ENCODE measurements around the gene GCSAML. TPM values are rescaled to one million over a fixed set of nuclear protein-coding genes. Genes with fewer than 3 reads are reported as not detected.

The GCSAML gene
- total and polyA plus RNA-seq, 4 donors, result 0.11 to 1.3 (median 0.61) TPM

- no peak overlapping the region for H3K27ac ChIP-seq (ENCODE audit: low read depth, low read length)
- H3K36me3 ChIP-seq (ENCODE audit: control insufficient read depth, insufficient read depth, low read length), result no peaks in the 10 kb centered on the region
- WGBS (ENCODE audit: insufficient coverage), result 95% methylated on average over 5 of the region's 8 CpGs
- H3K27me3 ChIP-seq (ENCODE audit: control insufficient read depth, insufficient read depth, low read length), result no peaks in the 10 kb centered on the region
- DNase-seq (ENCODE audit: low read depth in 4 of 6, low spot score in 6 of 6), result no peak
- no peaks in the 10 kb centered on the region for H3K9me3 ChIP-seq (ENCODE audit: control insufficient read depth, insufficient read depth, low read length)
- no peaks in the 10 kb centered on the region for H3K4me1 ChIP-seq (ENCODE audit: control insufficient read depth, insufficient read depth, low read length)
- H3K4me3 ChIP-seq (ENCODE audit: low read depth, low read length), result no peak overlapping the region
Observed at GRCh38 chr1:247531937-247532336, 17.0 kb upstream of the GCSAML start.

- no peaks in the 10 kb centered on the region for H3K9me3 ChIP-seq (ENCODE audit: control insufficient read depth, insufficient read depth, low read length)
- DNase-seq (ENCODE audit: low read depth in 4 of 6, low spot score in 6 of 6), result no peak
- WGBS (ENCODE audit: insufficient coverage), result 57% methylated on average over 2 of the region's 3 CpGs
- no peaks in the 10 kb centered on the region for H3K4me1 ChIP-seq (ENCODE audit: control insufficient read depth, insufficient read depth, low read length)
- H3K36me3 ChIP-seq (ENCODE audit: control insufficient read depth, insufficient read depth, low read length), result no peaks in the 10 kb centered on the region
- no peaks in the 10 kb centered on the region for H3K27me3 ChIP-seq (ENCODE audit: control insufficient read depth, insufficient read depth, low read length)
- H3K4me3 ChIP-seq (ENCODE audit: low read depth, low read length), result no peak overlapping the region
- no peak overlapping the region for H3K27ac ChIP-seq (ENCODE audit: low read depth, low read length)
Observed at GRCh38 chr1:247535402-247535801, 13.5 kb upstream of the GCSAML start.

- H3K27ac ChIP-seq (ENCODE audit: low read depth, low read length), result no peak within 1 kb of the TSS
- H3K9me3 ChIP-seq (ENCODE audit: control insufficient read depth, insufficient read depth, low read length), result no peaks in the 10 kb centered on the region
Observed at GRCh38 chr1:247536340-247536739, 12.6 kb upstream of the GCSAML start, which contains the start of gene OR2C3. Gene OR2C3, minus strand, starts transcription at chr1:247536440. Its CDS starts 3,929 bp downstream, at chr1:247532511.

GRCh38 chr1:247538561-247538960 is 10.4 kb upstream of the GCSAML start:
- Histone ChIP-seq H3K4me3 (ENCODE audit: low read depth, low read length) (no peak overlapping the region), H3K27ac (ENCODE audit: low read depth, low read length) (no peak overlapping the region), H3K27me3 (ENCODE audit: control insufficient read depth, insufficient read depth, low read length) (no peaks in the 10 kb centered on the region), H3K9me3 (ENCODE audit: control insufficient read depth, insufficient read depth, low read length) (no peaks in the 10 kb centered on the region), H3K4me1 (ENCODE audit: control insufficient read depth, insufficient read depth, low read length) (no peaks in the 10 kb centered on the region), H3K36me3 (ENCODE audit: control insufficient read depth, insufficient read depth, low read length) (no peaks in the 10 kb centered on the region)
- 79% methylated on average over 2 of the region's 5 CpGs for WGBS (ENCODE audit: insufficient coverage)
- DNase-seq (ENCODE audit: low read depth in 4 of 6, low spot score in 6 of 6), result no peak

More at GRCh38 chr1:247536340-247536739, 12.6 kb upstream of the GCSAML start, which contains the start of gene OR2C3:
- Histone ChIP-seq H3K4me1 (ENCODE audit: control insufficient read depth, insufficient read depth, low read length) (no peaks in the 10 kb centered on the region), H3K36me3 (ENCODE audit: control insufficient read depth, insufficient read depth, low read length) (no peaks in the 10 kb centered on the region), H3K4me3 (ENCODE audit: low read depth, low read length) (no peak within 1 kb of the TSS), H3K27me3 (ENCODE audit: control insufficient read depth, insufficient read depth, low read length) (no peaks in the 10 kb centered on the region)
- no CpG with 5 or more reads among the region's 2 CpGs for WGBS (ENCODE audit: insufficient coverage)
- DNase-seq (ENCODE audit: low read depth in 4 of 6, low spot score in 6 of 6), result no peak

- H3K4me3 ChIP-seq (ENCODE audit: low read depth, low read length), result no peak overlapping the region
- H3K4me1 ChIP-seq (ENCODE audit: control insufficient read depth, insufficient read depth, low read length), result no peaks in the 10 kb centered on the region
- H3K27me3 ChIP-seq (ENCODE audit: control insufficient read depth, insufficient read depth, low read length), result no peaks in the 10 kb centered on the region
- 100% methylated on average over 3 of the region's 6 CpGs for WGBS (ENCODE audit: insufficient coverage)
- no peak for DNase-seq (ENCODE audit: low read depth in 4 of 6, low spot score in 6 of 6)
- H3K27ac ChIP-seq (ENCODE audit: low read depth, low read length), result no peak overlapping the region
- no peaks in the 10 kb centered on the region for H3K9me3 ChIP-seq (ENCODE audit: control insufficient read depth, insufficient read depth, low read length)
- H3K36me3 ChIP-seq (ENCODE audit: control insufficient read depth, insufficient read depth, low read length), result no peaks in the 10 kb centered on the region
Observed at GRCh38 chr1:247539215-247539614, 9.7 kb upstream of the GCSAML start.

GRCh38 chr1:247540581-247540980 is 8.4 kb upstream of the GCSAML start:
- DNase-seq (ENCODE audit: low read depth in 4 of 6, low spot score in 6 of 6), result no peak
- H3K27ac ChIP-seq (ENCODE audit: low read depth, low read length), result no peak overlapping the region
- 70% methylated on average over 2 of the region's 7 CpGs for WGBS (ENCODE audit: insufficient coverage)
- no peaks in the 10 kb centered on the region for H3K4me1 ChIP-seq (ENCODE audit: control insufficient read depth, insufficient read depth, low read length)
- no peaks in the 10 kb centered on the region for H3K9me3 ChIP-seq (ENCODE audit: control insufficient read depth, insufficient read depth, low read length)
- no peak overlapping the region for H3K4me3 ChIP-seq (ENCODE audit: low read depth, low read length)
- no peaks in the 10 kb centered on the region for H3K27me3 ChIP-seq (ENCODE audit: control insufficient read depth, insufficient read depth, low read length)
- H3K36me3 ChIP-seq (ENCODE audit: control insufficient read depth, insufficient read depth, low read length), result no peaks in the 10 kb centered on the region

GRCh38 chr1:247542811-247543210 is 6.1 kb upstream of the GCSAML start:
- Histone ChIP-seq H3K27me3 (ENCODE audit: control insufficient read depth, insufficient read depth, low read length) (no peaks in the 10 kb centered on the region), H3K36me3 (ENCODE audit: control insufficient read depth, insufficient read depth, low read length) (no peaks in the 10 kb centered on the region), H3K27ac (ENCODE audit: low read depth, low read length) (no peak overlapping the region), H3K4me3 (ENCODE audit: low read depth, low read length) (no peak overlapping the region), H3K4me1 (ENCODE audit: control insufficient read depth, insufficient read depth, low read length) (no peaks in the 10 kb centered on the region), H3K9me3 (ENCODE audit: control insufficient read depth, insufficient read depth, low read length) (no peaks in the 10 kb centered on the region)
- DNase-seq (ENCODE audit: low read depth in 4 of 6, low spot score in 6 of 6), result no peak
- WGBS (ENCODE audit: insufficient coverage), result 60% methylated on average over 1 of the region's 3 CpGs

- Histone ChIP-seq H3K4me1 (ENCODE audit: control insufficient read depth, insufficient read depth, low read length) (no peaks in the 10 kb centered on the region), H3K27ac (ENCODE audit: low read depth, low read length) (no peak overlapping the region), H3K4me3 (ENCODE audit: low read depth, low read length) (no peak overlapping the region), H3K36me3 (ENCODE audit: control insufficient read depth, insufficient read depth, low read length) (no peaks in the 10 kb centered on the region), H3K9me3 (ENCODE audit: control insufficient read depth, insufficient read depth, low read length) (no peaks in the 10 kb centered on the region), H3K27me3 (ENCODE audit: control insufficient read depth, insufficient read depth, low read length) (no peaks in the 10 kb centered on the region)
- no peak for DNase-seq (ENCODE audit: low read depth in 4 of 6, low spot score in 6 of 6)
- 64% methylated on average over 5 of the region's 5 CpGs for WGBS (ENCODE audit: insufficient coverage)
Observed at GRCh38 chr1:247548092-247548491, 842 bp upstream of the GCSAML start.

GRCh38 chr1:247551721-247552120 is 2.8 kb downstream of the GCSAML start:
- Histone ChIP-seq H3K9me3 (ENCODE audit: control insufficient read depth, insufficient read depth, low read length) (no peaks in the 10 kb centered on the region), H3K36me3 (ENCODE audit: control insufficient read depth, insufficient read depth, low read length) (no peaks in the 10 kb centered on the region), H3K4me3 (ENCODE audit: low read depth, low read length) (no peak overlapping the region), H3K27me3 (ENCODE audit: control insufficient read depth, insufficient read depth, low read length) (no peaks in the 10 kb centered on the region), H3K4me1 (ENCODE audit: control insufficient read depth, insufficient read depth, low read length) (no peaks in the 10 kb centered on the region), H3K27ac (ENCODE audit: low read depth, low read length) (no peak overlapping the region)
- WGBS (ENCODE audit: insufficient coverage), result no CpG with 5 or more reads among the region's 1 CpG
- DNase-seq (ENCODE audit: low read depth in 4 of 6, low spot score in 6 of 6), result no peak

- 44% methylated on average over 1 of the region's 2 CpGs for WGBS (ENCODE audit: insufficient coverage)
- H3K4me1 ChIP-seq (ENCODE audit: control insufficient read depth, insufficient read depth, low read length), result no peaks in the 10 kb centered on the region
- no peaks in the 10 kb centered on the region for H3K36me3 ChIP-seq (ENCODE audit: control insufficient read depth, insufficient read depth, low read length)
- no peaks in the 10 kb centered on the region for H3K9me3 ChIP-seq (ENCODE audit: control insufficient read depth, insufficient read depth, low read length)
- H3K27me3 ChIP-seq (ENCODE audit: control insufficient read depth, insufficient read depth, low read length), result no peaks in the 10 kb centered on the region
- H3K27ac ChIP-seq (ENCODE audit: low read depth, low read length), result no peak overlapping the region
- no peak for DNase-seq (ENCODE audit: low read depth in 4 of 6, low spot score in 6 of 6)
- H3K4me3 ChIP-seq (ENCODE audit: low read depth, low read length), result no peak overlapping the region
Observed at GRCh38 chr1:247552231-247552630, 3.3 kb downstream of the GCSAML start.

Measured in spinal cord (tissue), 10 donors.